Left lung (tissue), 8 donors: ENCODE measurements around the gene DDO. TPM values are rescaled to one million over a fixed set of nuclear protein-coding genes. Genes with fewer than 3 reads are reported as not detected.

Experiments
- polyA plus RNA-seq, 6 donors: library from polyadenylated mRNA; unstranded; fragments of 120-200 nt; gene quantifications; one replicate each; pipeline ENCODE4 v1.2.1, GENCODE V29; 2013; ENCODE audit not compliant: insufficient read length in 6 of 6
- total RNA-seq, 2 donors: library from RNA; stranded (reverse); fragmentation: NEBNext Ultra II Directional; extraction: Animal tissue kit (Norgen Biotek cat#: 25700); gene quantifications; one replicate each; pipeline ENCODE4 v1.2.1, GENCODE V29; 2021
- donor health status: DM: no; HTN: yes; CAD: no.
- donor health status: DM: no; HTN: no; CAD: no.

DDO gene
- total and polyA plus RNA-seq, 8 donors = 0.61 to 2.4 (median 1.7) TPM

Other genes starting within 250 kb of the DDO start
- 1 to 10 TPM; 5.5 to 6.3 TPM for gene WASF1, start 235.9 kb downstream of the DDO start, total RNA-seq
- gene WASF1, start 235.9 kb downstream of the DDO start, polyA plus RNA-seq = 10 to 100 TPM; 18.4 to 27.3 (median 23.2) TPM
- gene CDC40, start 235.1 kb downstream of the DDO start, total RNA-seq = 10 to 100 TPM; 23.4 to 25.9 TPM
- 10 to 100 TPM; 27.5 to 34.5 (median 29.6) TPM for gene CDC40, start 235.1 kb downstream of the DDO start, polyA plus RNA-seq
- 1 to 10 TPM; 3.3 to 3.6 TPM for gene METTL24, start 57.2 kb downstream of the DDO start, total RNA-seq
- 1 to 10 TPM; 2.3 to 5.1 (median 3.0) TPM for gene METTL24, start 57.2 kb downstream of the DDO start, polyA plus RNA-seq
- 1 to 10 TPM in 1 of 2 donors, under 1 TPM in 1; 0.52 to 5.4 TPM for gene SLC22A16, start 61.0 kb upstream of the DDO start, total RNA-seq
- under 1 TPM in 3 of 6 donors, not detected in 3; 0.11 to 0.23 (median 0.15) TPM for gene SLC22A16, start 61.0 kb upstream of the DDO start, polyA plus RNA-seq